Measurements from ENCODE around the gene LY9.

LY9 gene

DNA sequence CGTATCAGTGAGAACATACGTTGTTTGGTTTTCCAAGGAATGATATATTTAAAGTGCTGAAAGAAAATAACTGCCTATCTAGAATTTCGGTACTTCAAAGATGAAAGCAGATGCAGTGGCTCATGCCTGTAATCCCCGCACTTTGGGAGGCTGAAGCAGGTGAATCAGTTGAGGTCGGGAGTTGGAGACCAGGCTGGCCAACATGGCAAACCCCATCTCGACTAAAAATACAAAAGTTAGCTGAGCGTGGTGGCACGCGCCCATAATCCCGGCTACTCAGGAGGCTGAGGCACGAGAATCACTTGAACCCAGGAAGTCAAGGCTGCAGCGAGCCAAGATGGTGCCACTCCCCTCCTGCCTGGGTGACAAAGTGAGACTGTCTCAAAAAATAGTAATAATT is 50.3 kb downstream of the LY9 start:
- in situ Hi-C loops (cut with HindIII; ENCODE audit: low sequenced_read_pairs): no loop called here
- TF ChIP-seq, protein P1, sequence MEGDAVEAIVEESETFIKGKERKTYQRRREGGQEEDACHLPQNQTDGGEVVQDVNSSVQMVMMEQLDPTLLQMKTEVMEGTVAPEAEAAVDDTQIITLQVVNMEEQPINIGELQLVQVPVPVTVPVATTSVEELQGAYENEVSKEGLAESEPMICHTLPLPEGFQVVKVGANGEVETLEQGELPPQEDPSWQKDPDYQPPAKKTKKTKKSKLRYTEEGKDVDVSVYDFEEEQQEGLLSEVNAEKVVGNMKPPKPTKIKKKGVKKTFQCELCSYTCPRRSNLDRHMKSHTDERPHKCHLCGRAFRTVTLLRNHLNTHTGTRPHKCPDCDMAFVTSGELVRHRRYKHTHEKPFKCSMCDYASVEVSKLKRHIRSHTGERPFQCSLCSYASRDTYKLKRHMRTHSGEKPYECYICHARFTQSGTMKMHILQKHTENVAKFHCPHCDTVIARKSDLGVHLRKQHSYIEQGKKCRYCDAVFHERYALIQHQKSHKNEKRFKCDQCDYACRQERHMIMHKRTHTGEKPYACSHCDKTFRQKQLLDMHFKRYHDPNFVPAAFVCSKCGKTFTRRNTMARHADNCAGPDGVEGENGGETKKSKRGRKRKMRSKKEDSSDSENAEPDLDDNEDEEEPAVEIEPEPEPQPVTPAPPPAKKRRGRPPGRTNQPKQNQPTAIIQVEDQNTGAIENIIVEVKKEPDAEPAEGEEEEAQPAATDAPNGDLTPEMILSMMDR (IDR thresholded peaks at IDR 0.05; ENCODE audit: low read depth, low read length): no peak
- no peak for DNase-seq (ENCODE audit: low read depth, low spot score)
- H3K4me3 ChIP-seq (ENCODE audit: low read depth, low read length): no peak overlapping the region

- DNase-seq (ENCODE audit: low read depth, low spot score): no peak
- in situ Hi-C loops (cut with HindIII; ENCODE audit: low sequenced_read_pairs): no loop called here
Observed at GRCh38 chr1:160850541-160850940, 54.6 kb downstream of the LY9 start.

GRCh38 chr1:160850993-160851392 is 55.0 kb downstream of the LY9 start:
- TF ChIP-seq, protein P1 (IDR thresholded peaks at IDR 0.05; ENCODE audit: low read depth, low read length): no peak
- H3K4me3 ChIP-seq (ENCODE audit: low read depth, low read length): no peak overlapping the region
- in situ Hi-C loops (cut with HindIII; ENCODE audit: low sequenced_read_pairs): no loop called here
- DNase-seq (ENCODE audit: low read depth, low spot score): no peak

More at GRCh38 chr1:160850541-160850940, 54.6 kb downstream of the LY9 start:
- TF ChIP-seq, protein P1 (IDR thresholded peaks at IDR 0.05; ENCODE audit: low read depth, low read length): no peak
- no peak overlapping the region for H3K4me3 ChIP-seq (ENCODE audit: low read depth, low read length)

- TF ChIP-seq, protein P1 (IDR thresholded peaks at IDR 0.05; ENCODE audit: low read depth, low read length): no peak
- DNase-seq (ENCODE audit: low read depth, low spot score): no peak
- in situ Hi-C loops (cut with HindIII; ENCODE audit: low sequenced_read_pairs): no loop called here
- H3K4me3 ChIP-seq (ENCODE audit: low read depth, low read length): no peak overlapping the region
Observed at GRCh38 chr1:160853014-160853413, 57.0 kb downstream of the LY9 start.

- no peak overlapping the region for H3K4me3 ChIP-seq (ENCODE audit: low read depth, low read length)
- TF ChIP-seq, protein P1 (IDR thresholded peaks at IDR 0.05; ENCODE audit: low read depth, low read length): no peak
- in situ Hi-C loops (cut with HindIII; ENCODE audit: low sequenced_read_pairs): no loop called here
- no peak for DNase-seq (ENCODE audit: low read depth, low spot score)
Observed at GRCh38 chr1:160853754-160854153, 57.8 kb downstream of the LY9 start.

- DNase-seq (ENCODE audit: low read depth, low spot score): no peak
- TF ChIP-seq, protein P1 (IDR thresholded peaks at IDR 0.05; ENCODE audit: low read depth, low read length): no peak
- no peak overlapping the region for H3K4me3 ChIP-seq (ENCODE audit: low read depth, low read length)
- in situ Hi-C loops (cut with HindIII; ENCODE audit: low sequenced_read_pairs): no loop called here
Observed at GRCh38 chr1:160855181-160855981, 59.4 kb downstream of the LY9 start.
